Esophagus (tissue), 2 donors: Measurements from ENCODE around the gene PMEPA1. TPM values are rescaled to one million over a fixed set of nuclear protein-coding genes. Genes with fewer than 3 reads are reported as not detected.

Source experiments
- H3K27ac ChIP-seq, 2 donors: one replicate each; pipeline ENCODE4 v1.5.1; 2013; ENCODE audit warnings: low read depth in 2 of 2, mild to moderate bottlenecking in 2 of 2, inconsistent platforms in 1 of 2, low read length in 1 of 2, moderate library complexity in 1 of 2
- H3K27me3 ChIP-seq, 2 donors: one replicate each; pipeline ENCODE4 v1.6.1; 2013; ENCODE audit warnings: low read length in 2 of 2, control low read depth in 1 of 2, mild to moderate bottlenecking in 1 of 2; ENCODE audit not compliant: insufficient read depth in 2 of 2, control insufficient read depth in 1 of 2
- H3K36me3 ChIP-seq, 2 donors: one replicate each; pipeline ENCODE4 v1.6.1; 2013; ENCODE audit warnings: low read length in 1 of 2; ENCODE audit not compliant: control insufficient read depth in 2 of 2, insufficient read depth in 2 of 2
- H3K4me1 ChIP-seq, 2 donors: one replicate each; pipeline ENCODE4 v1.6.1; 2013; ENCODE audit warnings: low read length in 1 of 2; ENCODE audit not compliant: control insufficient read depth in 2 of 2, insufficient read depth in 2 of 2
- H3K4me3 ChIP-seq, 2 donors: one replicate each; pipeline ENCODE4 v1.5.1; 2013; ENCODE audit warnings: low read length in 2 of 2, mild to moderate bottlenecking in 2 of 2, low read depth in 1 of 2, moderate library complexity in 1 of 2
- H3K9me3 ChIP-seq, 2 donors: one replicate each; pipeline ENCODE4 v1.6.1; 2013; ENCODE audit warnings: mild to moderate bottlenecking in 2 of 2, low read depth in 1 of 2, low read length in 1 of 2, moderate library complexity in 1 of 2; ENCODE audit not compliant: control insufficient read depth in 2 of 2, insufficient read depth in 1 of 2
- WGBS, 2 donors: extraction: QIAGEN DNeasy Blood & Tissue Kit; methylation state at CpG; one replicate each; pipeline ENCODE4 v1.1.7; 2013; 5-methylcytosine and 5-hydroxymethylcytosine counted together
- polyA plus RNA-seq, 2 donors: library from polyadenylated mRNA; stranded (reverse); fragments of 200-250 nt; gene quantifications; one replicate each; pipeline ENCODE4 v1.2.3, GENCODE V29; 2013
- donor health status: healthy with polysubstance abuse.
- donor health status: Bipolar disorder and iron deficiency.

The PMEPA1 gene
- polyA plus RNA-seq, 2 donors: 2.8 to 2.9 TPM

GRCh38 chr20:57749131-57749690 is 39.4 kb upstream of the PMEPA1 start:
- 22 to 23% methylated on average over 13 of the region's 13 CpGs for WGBS, 2 donors
- peak overlapping the region in 1 of 2 donors; percentile 53 for H3K27ac ChIP-seq
- peaks cover 3 to 7% of the 10 kb centered on the region in 2 donors for H3K4me1 ChIP-seq
- H3K36me3 ChIP-seq: no peaks in the 10 kb centered on the region
- H3K27me3 ChIP-seq: no peaks in the 10 kb centered on the region
- no peak overlapping the region for H3K4me3 ChIP-seq
- peaks cover 0 to 3% of the 10 kb centered on the region in 2 donors for H3K9me3 ChIP-seq

GRCh38 chr20:57748601-57749130 is 38.9 kb upstream of the PMEPA1 start:
- peak overlapping the region in 1 of 2 donors; percentile 43 for H3K27ac ChIP-seq
- H3K4me3 ChIP-seq: peak overlapping the region in 1 of 2 donors; percentile 21
- H3K9me3 ChIP-seq: peaks cover 0 to 3% of the 10 kb centered on the region in 2 donors
- 4 to 8% methylated on average over 29 of the region's 29 CpGs for WGBS, 2 donors
- H3K4me1 ChIP-seq: peaks cover 3 to 7% of the 10 kb centered on the region in 2 donors
- no peaks in the 10 kb centered on the region for H3K27me3 ChIP-seq
- no peaks in the 10 kb centered on the region for H3K36me3 ChIP-seq

- H3K27ac ChIP-seq: peak overlapping the region in 1 of 2 donors; percentile 47
- H3K36me3 ChIP-seq: no peaks in the 10 kb centered on the region
- no peaks in the 10 kb centered on the region for H3K27me3 ChIP-seq
- 33 to 40% methylated on average over 18 of the region's 18 CpGs for WGBS, 2 donors
- H3K4me3 ChIP-seq: no peak overlapping the region
- H3K9me3 ChIP-seq: peaks cover 0 to 3% of the 10 kb centered on the region in 2 donors
- H3K4me1 ChIP-seq: peaks cover 3 to 7% of the 10 kb centered on the region in 2 donors
Measured at GRCh38 chr20:57747861-57748481, 38.2 kb upstream of the PMEPA1 start.

GRCh38 chr20:57746832-57747404 is 37.1 kb upstream of the PMEPA1 start:
- WGBS, 2 donors: 57 to 62% methylated on average over 7 of the region's 7 CpGs
- Histone ChIP-seq H3K36me3 (no peaks in the 10 kb centered on the region), H3K9me3 (peaks cover 0 to 3% of the 10 kb centered on the region in 2 donors), H3K4me1 (peaks cover 3 to 7% of the 10 kb centered on the region in 2 donors), H3K27me3 (no peaks in the 10 kb centered on the region), H3K4me3 (no peak overlapping the region), H3K27ac (no peak overlapping the region)

- no peaks in the 10 kb centered on the region for H3K36me3 ChIP-seq
- peaks cover 0 to under 1% of the 10 kb centered on the region in 2 donors for H3K9me3 ChIP-seq
- peaks cover 3 to 7% of the 10 kb centered on the region in 2 donors for H3K4me1 ChIP-seq
- H3K27me3 ChIP-seq: no peaks in the 10 kb centered on the region
- H3K27ac ChIP-seq: no peak overlapping the region
- 86 to 93% methylated on average over 13 of the region's 13 CpGs for WGBS, 2 donors
- no peak overlapping the region for H3K4me3 ChIP-seq
Measured at GRCh38 chr20:57746201-57746600, 36.4 kb upstream of the PMEPA1 start.

GRCh38 chr20:57744206-57744605 is 34.4 kb upstream of the PMEPA1 start:
- WGBS, 2 donors: 78 to 87% methylated on average over 6 of the region's 6 CpGs
- H3K36me3 ChIP-seq: no peaks in the 10 kb centered on the region
- H3K27ac ChIP-seq: no peak overlapping the region

GRCh38 chr20:57743450-57744095 is 33.8 kb upstream of the PMEPA1 start:
- Histone ChIP-seq H3K9me3 (no peaks in the 10 kb centered on the region), H3K27ac (no peak overlapping the region), H3K36me3 (no peaks in the 10 kb centered on the region), H3K4me3 (no peak overlapping the region), H3K4me1 (peaks cover 2 to 3% of the 10 kb centered on the region in 2 donors), H3K27me3 (no peaks in the 10 kb centered on the region)
- WGBS, 2 donors: 71 to 82% methylated on average over 10 of the region's 10 CpGs

More at GRCh38 chr20:57744206-57744605, 34.4 kb upstream of the PMEPA1 start:
- peaks cover 3 to 5% of the 10 kb centered on the region in 2 donors for H3K4me1 ChIP-seq
- no peaks in the 10 kb centered on the region for H3K9me3 ChIP-seq
- H3K4me3 ChIP-seq: no peak overlapping the region
- no peaks in the 10 kb centered on the region for H3K27me3 ChIP-seq

- Histone ChIP-seq H3K9me3 (no peaks in the 10 kb centered on the region), H3K4me1 (no peaks in the 10 kb centered on the region), H3K36me3 (no peaks in the 10 kb centered on the region), H3K27ac (no peak overlapping the region), H3K4me3 (no peak overlapping the region), H3K27me3 (no peaks in the 10 kb centered on the region)
- WGBS, 2 donors: 72 to 77% methylated on average over 11 of the region's 11 CpGs
Measured at GRCh38 chr20:57742507-57743181, 32.8 kb upstream of the PMEPA1 start.

- H3K9me3 ChIP-seq: no peaks in the 10 kb centered on the region
- H3K4me1 ChIP-seq: no peaks in the 10 kb centered on the region
- no peaks in the 10 kb centered on the region for H3K27me3 ChIP-seq
- 37 to 46% methylated on average over 2 of the region's 2 CpGs for WGBS, 2 donors
- no peak overlapping the region for H3K4me3 ChIP-seq
- H3K36me3 ChIP-seq: no peaks in the 10 kb centered on the region
- no peak overlapping the region for H3K27ac ChIP-seq
Measured at GRCh38 chr20:57738484-57738883, 28.7 kb upstream of the PMEPA1 start.
